H1 (cell line): ENCODE data around the gene PRRC2C. TPM values are rescaled to one million over a fixed set of nuclear protein-coding genes. Genes with fewer than 3 reads are reported as not detected.

Experiments used
- CTCF ChIA-PET: fragments of 300-600 bp; sonication (Branson Sonifier 250); formaldehyde crosslinking; loops from one replicate; lab custom pipeline; 2021; ENCODE audit not compliant: partially characterized antibody; lab: Charles Lee
- POLR2A ChIA-PET: fragments of 300-600 bp; sonication (Branson Sonifier 250); formaldehyde crosslinking; loops from one replicate; lab custom pipeline; 2021; ENCODE audit warnings: inconsistent platforms; ENCODE audit not compliant: partially characterized antibody; lab: Charles Lee
- DNase-seq, 2 experiments: peaks; one replicate each; pipeline versions ENCODE4 v3.0.0 to v3.0.0-alpha.2; 2010 to 2022; ENCODE audit warnings: low spot score in 2 of 2, low read depth in 1 of 2, mixed read lengths in 1 of 2
- FAIRE-seq: peaks from 2 replicates; lab custom pipeline; 2011; peaks lifted over from hg19 to GRCh38; lab: Jason Lieb, UNC
- H2AFZ ChIP-seq: 2 replicates; pipeline ENCODE4 v1.8.1; 2012; ENCODE audit warnings: low read length, inconsistent platforms
- H2AK5ac ChIP-seq: 2 replicates; pipeline ENCODE4 v1.6.1; 2013; ENCODE audit warnings: low read depth, low read length
- H2BK120ac ChIP-seq: replicated peaks from 2 replicates; pipeline ENCODE3; 2013; ENCODE audit warnings: low read depth, low read length, inconsistent platforms
- H2BK12ac ChIP-seq: 2 replicates; pipeline ENCODE4 v1.6.1; 2013; ENCODE audit warnings: low read depth, low read length
- H2BK15ac ChIP-seq: 2 replicates; pipeline ENCODE4 v1.6.1; 2013; ENCODE audit warnings: low read length
- H2BK20ac ChIP-seq: 2 replicates; pipeline ENCODE4 v1.6.1; 2013; ENCODE audit warnings: low read length
- H2BK5ac ChIP-seq: 2 replicates; pipeline ENCODE4 v1.6.1; 2013; ENCODE audit warnings: low read depth, low read length
- H3K14ac ChIP-seq: 2 replicates; pipeline ENCODE4 v1.6.1; 2013; ENCODE audit warnings: inconsistent platforms; ENCODE audit not compliant: insufficient read length
- H3K18ac ChIP-seq: 2 replicates; pipeline ENCODE4 v1.6.1; 2013; ENCODE audit warnings: low read length; ENCODE audit errors: extremely low read depth
- H3K23ac ChIP-seq: 2 replicates; pipeline ENCODE4 v1.6.1; 2013; ENCODE audit warnings: inconsistent platforms; ENCODE audit not compliant: insufficient read length
- H3K23me2 ChIP-seq: 2 replicates; pipeline ENCODE4 v1.6.1; 2013; ENCODE audit warnings: low read depth, low read length
- H3K27ac ChIP-seq: 2 replicates; pipeline ENCODE4 v1.6.1; 2011; ENCODE audit warnings: low read depth, low read length, inconsistent platforms
- H3K27me3 ChIP-seq, 4 experiments: replicated peaks in 1 of 4; 1 replicate in 1 of 4; 2 replicates in 3 of 4; pipeline versions ENCODE4 v1.6.1 to v1.8.1; 2011 to 2013; ENCODE audit warnings: low read length in 3 of 4, mild to moderate bottlenecking in 3 of 4, inconsistent platforms in 2 of 4, mixed read lengths in 2 of 4, moderate library complexity in 1 of 4; ENCODE audit not compliant: control insufficient read depth in 3 of 4, insufficient read depth in 3 of 4; ENCODE audit errors: extremely low read depth in 1 of 4
- H3K36me3 ChIP-seq, 4 experiments: 2 replicates each; pipeline versions ENCODE4 v1.6.1 to v1.8.1; 2011 to 2013; ENCODE audit warnings: mild to moderate bottlenecking in 4 of 4, low read length in 3 of 4, moderate library complexity in 2 of 4, control low read depth in 1 of 4, inconsistent platforms in 1 of 4; ENCODE audit not compliant: insufficient read depth in 4 of 4, control insufficient read depth in 2 of 4
- H3K4ac ChIP-seq: replicated peaks from 2 replicates; pipeline ENCODE3; 2013; ENCODE audit warnings: low read length, low read depth, mixed read lengths, inconsistent platforms; ENCODE audit not compliant: insufficient read length
- H3K4me1 ChIP-seq, 4 experiments: replicated peaks in 1 of 4; 1 replicate in 1 of 4; 2 replicates in 3 of 4; pipeline versions ENCODE4 v1.6.1 to v1.8.1; 2011 to 2013; ENCODE audit warnings: low read length in 3 of 4, inconsistent platforms in 2 of 4, mixed read lengths in 1 of 4; ENCODE audit not compliant: insufficient read depth in 4 of 4, control insufficient read depth in 3 of 4
- H3K4me2 ChIP-seq, 2 experiments: 2 replicates each; pipeline versions ENCODE4 v1.6.1 to v1.8.1; 2011 to 2013; ENCODE audit warnings: low read depth in 2 of 2, low read length in 2 of 2, control low read depth in 1 of 2, inconsistent platforms in 1 of 2, mild to moderate bottlenecking in 1 of 2; ENCODE audit not compliant: insufficient read depth in 1 of 2
- H3K4me3 ChIP-seq, 4 experiments: fragments of 200-600, 300-600 bp in 1 of 4; sonication (generic), shearing (Covaris generic), sonication (Bioruptor Twin) in 1 of 4; 2 replicates each; pipeline versions ENCODE4 v1.5.1 to v1.8.1; 2011 to 2016; ENCODE audit warnings: low read length in 4 of 4, low read depth in 3 of 4, control low read depth in 2 of 4, inconsistent platforms in 2 of 4, mild to moderate bottlenecking in 2 of 4, mixed read lengths in 1 of 4, moderate library complexity in 1 of 4; ENCODE audit not compliant: insufficient read depth in 2 of 4; ENCODE audit errors: extremely low read depth in 1 of 4
- H3K56ac ChIP-seq: replicated peaks from 2 replicates; pipeline ENCODE3; 2013; ENCODE audit warnings: low read depth, mild to moderate bottlenecking, mixed read lengths, low read length, inconsistent platforms; ENCODE audit not compliant: insufficient read length
- H3K79me1 ChIP-seq: 2 replicates; pipeline ENCODE4 v1.6.1; 2013; ENCODE audit warnings: low read depth, low read length, control low read depth
- H3K79me2 ChIP-seq, 2 experiments: 2 replicates each; pipeline versions ENCODE4 v1.6.1 to v1.8.1; 2012 to 2013; ENCODE audit warnings: low read length in 2 of 2, mild to moderate bottlenecking in 2 of 2, inconsistent platforms in 1 of 2; ENCODE audit not compliant: insufficient read depth in 2 of 2, control insufficient read depth in 1 of 2
- H3K9ac ChIP-seq, 4 experiments: replicated peaks in 1 of 4; 1 replicate in 1 of 4; 2 replicates in 3 of 4; pipeline versions ENCODE4 v1.6.1 to v1.8.1; 2011 to 2013; ENCODE audit warnings: low read depth in 3 of 4, low read length in 3 of 4, control low read depth in 2 of 4, mild to moderate bottlenecking in 2 of 4, moderate library complexity in 2 of 4, inconsistent platforms in 1 of 4; ENCODE audit errors: extremely low read depth in 1 of 4
- H3K9me3 ChIP-seq, 2 experiments: 2 replicates each; pipeline versions ENCODE4 v1.6.1 to v1.8.1; 2012 to 2013; ENCODE audit warnings: mild to moderate bottlenecking in 2 of 2, moderate library complexity in 2 of 2, control low read depth in 1 of 2, inconsistent platforms in 1 of 2, low read depth in 1 of 2, low read length in 1 of 2, mixed read lengths in 1 of 2; ENCODE audit not compliant: insufficient read depth in 2 of 2
- H4K20me1 ChIP-seq, 2 experiments: replicated peaks in 1 of 2; 2 replicates each; pipeline versions ENCODE3 to v1.8.1; 2011 to 2013; ENCODE audit warnings: inconsistent platforms in 2 of 2, low read length in 2 of 2, mild to moderate bottlenecking in 1 of 2; ENCODE audit not compliant: insufficient read depth in 2 of 2, control insufficient read depth in 1 of 2
- H4K5ac ChIP-seq: 2 replicates; pipeline ENCODE4 v1.6.1; 2013; ENCODE audit warnings: low read length, low read depth, mixed read lengths, inconsistent platforms; ENCODE audit not compliant: insufficient read length
- H4K8ac ChIP-seq: 2 replicates; pipeline ENCODE4 v1.8.0; 2013; ENCODE audit warnings: mild to moderate bottlenecking, moderate library complexity, low read length, inconsistent platforms; ENCODE audit not compliant: insufficient read depth; ENCODE audit errors: extremely low read depth
- H4K91ac ChIP-seq: replicated peaks from 2 replicates; pipeline ENCODE3; 2013; ENCODE audit warnings: low read length, mixed read lengths, inconsistent platforms; ENCODE audit not compliant: insufficient read length
- CEBPB ChIP-seq: IDR thresholded peaks from 2 replicates; pipeline ENCODE4 v1.6.1; 2012; ENCODE audit warnings: low read depth, low read length
- CHD1 ChIP-seq: IDR thresholded peaks from 2 replicates; pipeline ENCODE4 v1.6.1; 2012; ENCODE audit warnings: low read depth, low read length, improper control_type of control experiment
- HDAC6 ChIP-seq: IDR thresholded peaks from one replicate; pipeline ENCODE4 v1.7.1; 2012; ENCODE audit warnings: low read depth, mild to moderate bottlenecking, inconsistent platforms, low read length, moderate library complexity
- KDM4A ChIP-seq: IDR thresholded peaks from one replicate; pipeline ENCODE4 v1.7.1; 2012; ENCODE audit warnings: low read depth, mild to moderate bottlenecking, moderate library complexity, low read length, inconsistent platforms; ENCODE audit not compliant: severe bottlenecking
- MAX ChIP-seq: IDR thresholded peaks from 2 replicates; pipeline ENCODE4 v1.6.1; 2012; ENCODE audit warnings: inconsistent platforms
- RAD21 ChIP-seq, 2 experiments: IDR thresholded peaks in 1 of 2; conservative IDR thresholded peaks in 1 of 2; 2 replicates each; pipeline ENCODE4 v1.6.1; 2011; ENCODE audit warnings: low read depth in 2 of 2, low read length in 2 of 2, improper control_type of control experiment in 1 of 2, inconsistent platforms in 1 of 2, mild to moderate bottlenecking in 1 of 2, moderate library complexity in 1 of 2
- SIN3A ChIP-seq, 2 experiments: IDR thresholded peaks in 1 of 2; conservative IDR thresholded peaks in 1 of 2; 2 replicates each; pipeline ENCODE4 v1.6.1; 2011 to 2012; ENCODE audit warnings: low read length in 2 of 2, improper control_type of control experiment in 1 of 2, low read depth in 1 of 2, mild to moderate bottlenecking in 1 of 2
- SIRT6 ChIP-seq: IDR thresholded peaks from one replicate; pipeline ENCODE4 v1.7.1; 2012; ENCODE audit warnings: low read length, inconsistent platforms
- SUZ12 ChIP-seq: fragments of 200-600 bp; sonication (generic); IDR thresholded peaks from 2 replicates; pipeline ENCODE4 v1.6.1; 2012; ENCODE audit warnings: mild to moderate bottlenecking, inconsistent platforms, low read length, moderate library complexity, mixed read lengths
- TCF12 ChIP-seq: IDR thresholded peaks from 2 replicates; pipeline ENCODE4 v1.6.1; 2011; ENCODE audit warnings: low read depth, mild to moderate bottlenecking, low read length
- USF2 ChIP-seq: IDR thresholded peaks from 2 replicates; pipeline ENCODE4 v1.6.1; 2011; ENCODE audit warnings: low read length, improper control_type of control experiment
- YY1 ChIP-seq: IDR thresholded peaks from 2 replicates; pipeline ENCODE4 v1.6.1; 2011; ENCODE audit warnings: low read depth, mild to moderate bottlenecking, low read length
- polyA plus RNA-seq, 7 experiments: library from polyadenylated mRNA; depleted of rRNA in 3 of 7; stranded (reverse) in 5 of 7; unstranded in 2 of 7; fragments of >200 nt in 5 of 7; fragments of 200-250 nt in 2 of 7; gene quantifications; 1 replicate in 5 of 7; 2 replicates in 1 of 7; 4 replicates in 1 of 7; pipeline versions ENCODE4 v1.2.1 to v1.2.3, GENCODE V29; 2011 to 2013; ENCODE audit warnings: missing spikeins in 2 of 7, mixed read lengths in 2 of 7
- total RNA-seq: library from RNA; stranded (reverse); fragmentation: NEBNext Ultra II Directional; extraction: Animal tissue kit (Norgen Biotek cat#: 25700); gene quantifications from 2 replicates; pipeline ENCODE4 v1.2.1, GENCODE V29; 2021

The PRRC2C gene
- total and polyA plus RNA-seq, 2 of the 8 experiments (the other 6 are each of a cell fraction or from before 2014, with no cell fraction given), result 125 to 264 TPM

DNA sequence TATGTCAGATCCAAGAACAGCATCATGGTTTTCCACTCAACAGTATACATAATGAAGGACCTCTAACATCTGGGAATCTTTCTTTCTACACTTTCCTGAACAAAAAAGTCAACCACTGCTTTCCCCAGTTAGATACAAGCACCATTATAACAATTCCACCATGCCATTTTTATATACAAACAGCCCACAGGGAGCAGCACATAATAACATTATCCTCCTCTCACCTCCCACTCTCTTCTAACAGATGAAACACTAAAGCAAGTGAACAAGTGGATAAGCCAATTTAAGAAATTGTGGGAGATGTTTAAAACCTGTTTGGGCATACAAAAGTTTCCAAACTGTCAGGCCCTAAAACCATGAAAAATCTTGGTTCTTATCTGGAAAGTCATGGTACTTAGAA is 29.4 kb upstream of the PRRC2C start:
- Histone ChIP-seq H3K27me3 (no peaks in the 10 kb centered on the region), H3K79me2 (no peaks in the 10 kb centered on the region), H2AFZ (peak overlapping the region; percentile 10; the same call in 1 of the 2 replicates), H3K4me1 (no peaks in the 10 kb centered on the region), H3K4ac (no peak overlapping the region), H4K8ac (no peak overlapping the region), H2AK5ac (no peak overlapping the region), H3K9me3 (no peaks in the 10 kb centered on the region), H3K18ac (no peak overlapping the region), H4K5ac (no peak overlapping the region), H3K4me3 (no peak overlapping the region), H3K79me1 (no peaks in the 10 kb centered on the region), H3K9ac (no peak overlapping the region), H3K23me2 (no peaks in the 10 kb centered on the region), H4K91ac (no peak overlapping the region), H2BK120ac (no peak overlapping the region), H2BK5ac (no peak overlapping the region), H3K36me3 (no peaks in the 10 kb centered on the region), H3K23ac (no peak overlapping the region), H3K56ac (no peak overlapping the region), H4K20me1 (no peaks in the 10 kb centered on the region), H2BK15ac (no peak overlapping the region), H2BK20ac (no peak overlapping the region), H3K14ac (no peak overlapping the region), H3K4me2 (no peak overlapping the region), H2BK12ac (no peak overlapping the region), H3K27ac (no peak overlapping the region)
- ChIA-PET POLR2A (no interaction called here), CTCF (no interaction called here)
- TF ChIP-seq HDAC6 (no peak), CHD1 (no peak), MAX (no peak), USF2 (no peak), YY1 (no peak), RAD21 (IDR thresholded peaks at IDR 0.05 in 1 of 2, conservative IDR thresholded peaks at IDR 0.05 in 1 of 2; ENCODE audit: low read depth in 2 of 2, low read length in 2 of 2) (no peak), TCF12 (no peak), KDM4A (no peak), SUZ12 (no peak), CEBPB (no peak), SIRT6 (no peak), SIN3A (conservative IDR thresholded peaks at IDR 0.05 in 1 of 2, IDR thresholded peaks at IDR 0.05 in 1 of 2; ENCODE audit: low read depth in 1 of 2, low read length in 2 of 2) (no peak)
- FAIRE-seq, result no peak
- no peak for DNase-seq
